GM18499 (cell line): ENCODE data around the gene VOPP1.
"Not testable (repeated sequence)": the region's sequence is repeated elsewhere in the genome, so short reads cannot be mapped to it uniquely, and the experiment has no call there.

Experiments
- ATAC-seq: cut with Tn5 transposase; IDR thresholded peaks from one replicate; pipeline ENCODE4 v1.9.1; 2021; ENCODE audit warnings: moderate number of reproducible peaks; ENCODE audit not compliant: insufficient read depth, unreplicated experiment

The VOPP1 gene, protein sequence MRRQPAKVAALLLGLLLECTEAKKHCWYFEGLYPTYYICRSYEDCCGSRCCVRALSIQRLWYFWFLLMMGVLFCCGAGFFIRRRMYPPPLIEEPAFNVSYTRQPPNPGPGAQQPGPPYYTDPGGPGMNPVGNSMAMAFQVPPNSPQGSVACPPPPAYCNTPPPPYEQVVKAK

DNA sequence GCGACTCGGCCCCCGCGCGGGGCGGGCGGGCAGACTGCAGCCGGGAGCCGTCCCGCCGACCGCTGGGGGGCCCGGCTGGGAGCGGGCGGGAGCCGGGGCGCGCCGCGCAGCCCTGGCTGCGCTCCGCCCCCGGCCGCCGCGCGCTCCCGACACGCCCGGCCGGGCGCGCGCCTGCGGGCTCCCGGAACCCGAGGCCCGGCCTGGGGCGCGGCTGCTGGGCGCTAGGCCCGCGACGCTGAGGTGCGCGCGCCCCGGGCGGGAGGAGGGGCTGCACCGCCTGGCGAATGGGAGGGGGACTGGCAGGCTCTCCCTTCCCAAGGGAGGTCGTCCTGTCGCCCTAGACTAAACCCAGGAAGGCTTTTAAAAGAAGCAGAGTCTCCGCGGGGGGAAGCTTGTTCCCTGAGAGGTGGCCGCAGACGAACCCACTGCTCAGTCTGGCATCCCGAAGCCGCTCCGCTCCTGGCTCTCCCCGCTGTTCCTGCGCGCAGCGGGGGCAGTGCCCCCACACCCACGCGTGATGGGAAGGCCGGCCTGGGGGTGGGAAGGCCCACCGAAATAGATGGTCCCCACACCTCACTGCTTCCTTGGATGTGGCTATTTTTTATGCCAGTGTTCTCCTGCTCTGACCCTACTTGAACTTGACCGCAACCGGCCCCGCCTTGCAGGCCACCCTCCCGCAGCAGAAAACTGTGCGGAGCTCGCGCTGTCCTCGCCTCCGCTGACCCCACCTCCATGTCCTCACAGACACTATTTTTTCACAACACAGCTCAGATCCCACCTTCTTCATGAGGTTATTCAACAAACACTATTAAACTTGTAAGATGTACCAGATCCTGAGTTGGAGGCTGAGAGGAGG lies at the start of gene VOPP1:
Gene VOPP1 (minus strand): TSS at position 125 of the 856 bp plus-strand sequence. CDS start 178 bp downstream, outside the sequence.
- ATAC-seq, result no peak

GRCh38 chr7:55618913-55619312 lies 46.6 kb upstream of the VOPP1 start:
- no peak for ATAC-seq

- not testable (repeated sequence) for ATAC-seq
These were observed 42.2 kb upstream of the VOPP1 start for GRCh38 chr7:55614365-55615064.

- not testable (repeated sequence) for ATAC-seq
These were observed 37.4 kb upstream of the VOPP1 start for GRCh38 chr7:55609726-55610125.

GRCh38 chr7:55605661-55606060 lies 33.4 kb upstream of the VOPP1 start:
- not testable (repeated sequence) for ATAC-seq

DNA sequence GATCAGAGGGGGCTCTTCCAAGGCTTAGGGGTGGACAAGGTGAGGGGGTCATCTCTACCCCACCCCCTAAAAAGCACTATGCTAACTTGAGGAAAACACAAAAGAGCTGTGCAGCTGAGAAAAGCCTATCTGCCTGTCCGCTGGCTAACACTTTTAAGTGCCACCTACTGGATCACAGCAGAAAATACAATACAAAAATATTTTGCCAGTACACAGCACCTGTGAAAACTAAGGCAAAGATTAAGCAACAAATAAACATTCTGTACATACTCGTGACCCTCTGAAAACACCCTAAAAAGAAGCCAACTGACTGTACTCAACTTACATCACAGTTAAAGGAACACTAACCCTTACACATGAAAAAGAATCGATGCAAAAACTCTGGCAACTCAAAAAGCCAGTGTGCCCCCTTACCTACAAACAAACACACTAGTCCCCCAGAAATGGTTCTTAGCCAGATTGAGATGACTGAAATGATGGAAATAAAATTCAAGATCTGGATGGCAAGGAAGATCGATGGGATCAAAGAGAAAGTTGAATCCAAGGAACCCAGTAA lies 25.7 kb upstream of the VOPP1 start:
- not testable (repeated sequence) for ATAC-seq

DNA sequence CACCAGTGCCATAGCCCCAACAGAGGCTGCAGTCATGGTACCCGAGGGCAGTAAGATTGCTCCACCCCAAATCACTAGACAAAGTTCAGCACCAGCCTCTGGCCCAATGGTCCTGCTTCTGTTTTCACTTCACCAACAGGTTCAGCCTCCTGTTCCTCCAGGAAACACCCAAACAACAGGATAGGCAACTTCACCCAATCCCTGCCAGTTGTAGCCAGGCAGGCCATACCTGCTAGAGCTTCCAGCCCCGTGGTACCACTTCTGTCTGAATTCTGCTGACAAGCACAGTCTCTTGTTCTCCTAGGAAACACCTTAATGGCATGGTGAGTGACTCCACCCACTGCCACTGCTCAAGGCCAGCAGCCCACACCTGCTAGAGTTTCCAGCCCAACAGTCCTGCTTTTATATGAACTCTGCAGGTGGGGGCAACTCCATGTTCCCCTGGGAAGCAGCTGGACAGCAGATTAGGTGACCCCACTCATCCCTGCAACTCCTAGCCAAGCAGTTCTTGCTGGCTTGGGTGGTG lies 25.0 kb upstream of the VOPP1 start:
- ATAC-seq, result not testable (repeated sequence)

GRCh38 chr7:55595511-55595910 lies 23.2 kb upstream of the VOPP1 start:
- ATAC-seq, result no peak

DNA sequence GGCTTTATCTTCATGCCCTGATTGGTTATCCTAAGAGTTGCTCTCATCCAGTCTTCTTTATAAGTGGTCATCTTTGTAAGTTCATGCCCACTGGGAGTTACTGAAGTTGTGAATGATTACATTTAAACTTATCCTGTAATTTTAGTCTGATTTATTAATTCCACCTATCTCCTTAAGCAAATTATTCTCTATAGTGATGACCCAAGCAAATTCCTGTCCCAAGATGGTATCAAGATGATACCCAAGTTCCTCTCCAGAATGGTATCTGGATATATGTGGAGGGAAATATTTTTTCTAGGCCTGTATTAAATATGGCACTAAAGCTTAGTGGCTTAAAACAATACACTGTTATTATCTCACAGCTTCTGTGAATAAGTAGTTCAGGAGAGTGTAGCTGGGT lies 22.6 kb upstream of the VOPP1 start:
- ATAC-seq, result no peak

GRCh38 chr7:55594414-55594813 lies 22.1 kb upstream of the VOPP1 start:
- ATAC-seq, result no peak

DNA sequence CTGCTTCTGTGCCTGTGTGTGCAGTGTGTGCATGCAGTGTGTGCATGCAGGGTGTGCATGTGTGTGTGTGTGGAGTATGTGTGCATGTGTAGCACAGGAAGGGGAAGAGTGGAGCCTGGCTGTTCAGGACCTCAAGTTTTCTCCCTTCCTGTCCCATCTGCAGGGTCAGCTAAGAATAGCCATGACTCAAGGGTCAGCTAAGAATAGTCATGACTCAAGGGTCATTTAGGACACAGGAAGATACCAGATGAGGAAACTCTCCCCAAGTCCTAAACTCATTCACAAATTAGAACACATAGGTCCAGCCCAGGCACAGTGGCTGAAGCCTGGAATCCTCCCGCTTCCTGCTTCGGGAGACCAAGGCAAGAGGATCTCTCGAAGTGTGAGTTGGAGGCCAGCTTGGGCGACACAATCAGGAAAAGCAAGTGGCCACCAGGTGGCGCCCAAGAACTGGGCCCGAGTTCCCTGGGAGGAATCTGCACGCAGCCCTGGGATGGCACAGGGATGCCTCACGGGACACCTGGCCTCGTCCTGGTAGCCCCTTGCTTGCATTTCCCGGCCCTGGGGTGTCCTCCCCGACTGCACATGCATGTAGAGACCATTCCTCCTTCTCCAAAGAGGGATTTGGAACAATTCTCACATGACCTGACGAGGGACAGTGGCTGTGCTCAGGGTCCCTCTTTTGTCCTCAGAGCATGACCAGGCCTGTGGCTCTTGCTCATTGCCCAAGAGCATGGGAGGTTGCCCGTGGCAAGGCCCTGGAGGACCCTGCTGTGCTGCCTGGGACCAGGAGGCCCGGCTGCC lies 21.4 kb upstream of the VOPP1 start:
- no peak for ATAC-seq

GRCh38 chr7:55593172-55593514 lies 20.8 kb upstream of the VOPP1 start:
- ATAC-seq, result no peak

GRCh38 chr7:55592492-55592891 lies 20.2 kb upstream of the VOPP1 start:
- ATAC-seq, result no peak

DNA sequence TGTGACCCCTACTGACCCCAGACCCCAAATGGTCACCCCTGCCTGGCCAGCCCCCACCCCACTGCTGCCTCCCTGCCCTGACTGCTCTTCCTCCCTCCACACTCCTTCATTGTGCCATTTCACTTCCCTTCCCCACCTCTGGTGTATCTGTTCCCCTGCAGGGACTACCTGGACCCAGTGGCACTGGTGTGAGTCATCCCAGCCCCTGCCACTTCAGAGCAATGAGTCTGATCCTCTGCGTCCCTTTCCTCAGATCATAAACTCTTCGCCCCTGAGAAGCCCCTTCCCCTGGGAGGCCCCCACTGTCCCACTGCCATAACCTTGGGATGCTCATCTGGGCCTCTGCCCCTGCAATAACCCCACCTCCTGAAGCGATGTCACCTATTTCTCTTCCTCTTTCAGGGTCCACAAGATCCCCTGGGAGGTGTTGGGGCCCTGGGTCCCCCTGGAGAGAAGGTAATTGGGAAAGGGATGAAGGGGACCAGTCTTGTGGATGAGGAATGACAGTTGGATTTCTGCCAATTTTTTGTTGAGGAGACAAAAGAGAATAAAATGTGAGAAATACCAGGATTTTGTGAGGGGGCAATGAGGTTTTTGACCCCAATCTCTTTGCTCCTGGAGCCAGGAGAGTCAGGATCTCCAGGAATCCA lies 19.1 kb upstream of the VOPP1 start:
- ATAC-seq, result no peak

GRCh38 chr7:55590517-55591281 lies 18.4 kb upstream of the VOPP1 start:
- no peak for ATAC-seq

GRCh38 chr7:55589905-55590304 lies 17.6 kb upstream of the VOPP1 start:
- no peak for ATAC-seq

DNA sequence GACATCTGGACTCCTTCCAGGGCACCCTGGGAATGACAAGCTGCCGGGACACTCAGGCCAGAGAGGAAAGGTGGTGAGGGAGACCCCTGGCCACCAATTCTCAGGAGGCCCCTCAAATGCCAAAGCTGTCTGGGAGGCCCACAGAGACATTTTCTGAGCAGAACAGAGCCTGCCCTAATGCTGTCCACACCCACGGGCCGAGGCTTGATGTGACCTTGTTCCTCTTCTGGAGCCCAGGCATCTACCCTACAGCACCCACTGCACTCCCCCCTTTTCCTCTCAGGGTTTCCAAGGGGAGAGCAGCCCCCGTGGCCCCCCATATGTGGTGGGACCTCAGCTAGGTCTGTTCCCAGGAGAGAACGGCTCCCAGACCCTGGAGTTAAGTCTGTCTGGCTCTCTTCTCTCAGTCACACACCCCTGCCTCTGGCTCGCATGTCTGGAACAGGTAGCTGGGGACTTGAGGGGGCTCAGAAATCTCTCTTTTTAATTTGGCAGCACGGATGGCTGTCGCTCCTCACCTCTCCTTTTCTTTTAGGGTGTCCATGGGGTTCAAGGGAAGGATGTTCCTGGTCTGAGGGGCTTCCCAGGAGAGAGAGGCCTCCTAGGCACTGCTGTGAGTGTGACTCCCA lies 16.8 kb upstream of the VOPP1 start:
- ATAC-seq, result no peak

DNA sequence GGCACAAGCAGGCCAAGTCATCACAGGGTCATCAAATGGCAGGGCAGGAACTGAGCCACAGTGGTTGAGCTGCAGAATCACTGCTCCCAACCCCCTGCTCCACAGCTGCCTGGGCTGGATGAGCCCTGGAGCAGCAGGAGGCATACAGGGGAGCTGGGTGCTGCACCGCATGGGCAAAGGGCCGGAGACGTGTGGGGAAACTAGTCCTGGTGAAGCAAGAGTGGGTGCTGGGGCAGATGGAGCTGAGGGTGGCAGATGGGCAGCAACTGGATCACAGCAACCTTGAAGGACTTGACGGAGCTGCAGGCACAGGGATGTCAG lies 16.0 kb upstream of the VOPP1 start:
- no peak for ATAC-seq
